H9 (cell line): Measurements from ENCODE around the gene LRRFIP1. TPM values are rescaled to one million over a fixed set of nuclear protein-coding genes. Genes with fewer than 3 reads are reported as not detected.

Source experiments
- DNase-seq: peaks from one replicate; pipeline ENCODE4 v3.0.0-alpha.2; 2017
- H2AFZ ChIP-seq: one replicate; pipeline ENCODE4 v1.6.1; 2013; ENCODE audit warnings: mild to moderate bottlenecking, low read length, control low read depth, moderate library complexity
- H2AK5ac ChIP-seq: 2 replicates; pipeline ENCODE4 v1.6.1; 2013; ENCODE audit warnings: low read length, control low read depth, mixed read lengths; ENCODE audit not compliant: insufficient read length
- H2BK120ac ChIP-seq: one replicate; pipeline ENCODE4 v1.6.1; 2013; ENCODE audit warnings: low read depth, mild to moderate bottlenecking, low read length, control low read depth, inconsistent platforms; ENCODE audit not compliant: poor library complexity, severe bottlenecking
- H2BK12ac ChIP-seq: 2 replicates; pipeline ENCODE4 v1.6.1; 2013; ENCODE audit warnings: low read length, control low read depth, mixed read lengths, low read depth; ENCODE audit not compliant: insufficient read length
- H2BK15ac ChIP-seq: 2 replicates; pipeline ENCODE4 v1.6.1; 2013; ENCODE audit warnings: low read depth, low read length, control low read depth
- H2BK20ac ChIP-seq: one replicate; pipeline ENCODE4 v1.6.1; 2013; ENCODE audit warnings: low read depth, mild to moderate bottlenecking, low read length, control low read depth, inconsistent platforms; ENCODE audit not compliant: poor library complexity, severe bottlenecking
- H2BK5ac ChIP-seq: 2 replicates; pipeline ENCODE4 v1.6.1; 2013; ENCODE audit warnings: low read length, control low read depth, mixed read lengths; ENCODE audit not compliant: insufficient read length
- H3K14ac ChIP-seq: 2 replicates; pipeline ENCODE4 v1.6.1; 2013; ENCODE audit warnings: low read length, control low read depth; ENCODE audit not compliant: insufficient read depth
- H3K18ac ChIP-seq: 2 replicates; pipeline ENCODE4 v1.6.1; 2013; ENCODE audit warnings: low read depth, mild to moderate bottlenecking, mixed read lengths, low read length, control low read depth; ENCODE audit not compliant: insufficient read length
- H3K23ac ChIP-seq: 2 replicates; pipeline ENCODE4 v1.6.1; 2013; ENCODE audit warnings: low read length, control low read depth, mixed read lengths, low read depth; ENCODE audit not compliant: insufficient read length
- H3K23me2 ChIP-seq: 2 replicates; pipeline ENCODE4 v1.6.1; 2013; ENCODE audit warnings: low read depth, mild to moderate bottlenecking, mixed read lengths, low read length, control low read depth; ENCODE audit not compliant: insufficient read length, poor library complexity, severe bottlenecking
- H3K27ac ChIP-seq: 2 replicates; pipeline ENCODE4 v1.5.1; 2013; ENCODE audit warnings: low read length, control low read depth, mixed read lengths, low read depth; ENCODE audit not compliant: insufficient read length
- H3K27me3 ChIP-seq: 2 replicates; pipeline ENCODE4 v1.6.1; 2013; ENCODE audit warnings: low read length, control low read depth, inconsistent platforms; ENCODE audit not compliant: insufficient read depth
- H3K4ac ChIP-seq: 2 replicates; pipeline ENCODE4 v1.6.1; 2013; ENCODE audit warnings: low read depth, mild to moderate bottlenecking, control low read depth, inconsistent platforms, low read length, moderate library complexity
- H3K4me1 ChIP-seq: 2 replicates; pipeline ENCODE4 v1.6.1; 2013; ENCODE audit warnings: low read length, control low read depth, inconsistent platforms; ENCODE audit not compliant: insufficient read depth
- H3K4me2 ChIP-seq: 2 replicates; pipeline ENCODE4 v1.6.1; 2013; ENCODE audit warnings: low read length, control low read depth, mixed read lengths; ENCODE audit not compliant: insufficient read length, insufficient read depth
- H3K56ac ChIP-seq: 2 replicates; pipeline ENCODE4 v1.6.1; 2013; ENCODE audit warnings: low read depth, mild to moderate bottlenecking, mixed read lengths, low read length, control low read depth; ENCODE audit not compliant: insufficient read length
- H3K79me1 ChIP-seq: 2 replicates; pipeline ENCODE4 v1.6.1; 2013; ENCODE audit warnings: low read depth, mild to moderate bottlenecking, moderate library complexity, low read length, control low read depth, inconsistent platforms; ENCODE audit not compliant: insufficient read depth, poor library complexity, severe bottlenecking
- H3K79me2 ChIP-seq: 2 replicates; pipeline ENCODE4 v1.6.1; 2013; ENCODE audit warnings: low read length, control low read depth, inconsistent platforms; ENCODE audit not compliant: insufficient read depth
- H3K9ac ChIP-seq: 2 replicates; pipeline ENCODE4 v1.6.1; 2013; ENCODE audit warnings: low read length, control low read depth, mixed read lengths; ENCODE audit not compliant: insufficient read length; ENCODE audit errors: extremely low read depth
- H3K9me3 ChIP-seq: one replicate; pipeline ENCODE4 v1.6.1; 2013; ENCODE audit warnings: low read depth, low read length, inconsistent platforms; ENCODE audit not compliant: control insufficient read depth
- H3T11ph ChIP-seq: one replicate; pipeline ENCODE4 v1.6.1; 2013; ENCODE audit warnings: mild to moderate bottlenecking, low read length, control low read depth, inconsistent platforms
- H4K20me1 ChIP-seq: one replicate; pipeline ENCODE4 v1.6.1; 2013; ENCODE audit not compliant: control insufficient read depth, insufficient read length, insufficient read depth
- H4K5ac ChIP-seq: 2 replicates; pipeline ENCODE4 v1.6.1; 2013; ENCODE audit warnings: low read depth, mild to moderate bottlenecking, mixed read lengths, low read length, control low read depth; ENCODE audit not compliant: insufficient read length
- H4K8ac ChIP-seq: replicated peaks from 2 replicates; pipeline ENCODE4 v1.6.1; 2013; ENCODE audit warnings: low read length, control low read depth, mixed read lengths, low read depth; ENCODE audit not compliant: insufficient read length
- H4K91ac ChIP-seq: 2 replicates; pipeline ENCODE4 v1.6.1; 2013; ENCODE audit warnings: low read depth, mild to moderate bottlenecking, moderate library complexity, mixed read lengths, low read length, control low read depth; ENCODE audit not compliant: insufficient read length
- H3K27ac Mint-ChIP-seq, 3 experiments: 2 replicates in 2 of 3; 3 replicates in 1 of 3; pipeline ENCODE4 v1.8.0; 2020 to 2021; ENCODE audit warnings: mixed read lengths in 3 of 3, mild to moderate bottlenecking in 1 of 3, moderate library complexity in 1 of 3
- H3K27me3 Mint-ChIP-seq: 2 replicates; pipeline ENCODE4 v1.8.0; 2021; ENCODE audit warnings: low read depth, mild to moderate bottlenecking, moderate library complexity, mixed read lengths
- H3K36me3 Mint-ChIP-seq, 3 experiments: 2 replicates in 2 of 3; 3 replicates in 1 of 3; pipeline ENCODE4 v1.8.0; 2020 to 2021; ENCODE audit warnings: low read depth in 3 of 3, mixed read lengths in 3 of 3; ENCODE audit not compliant: insufficient read depth in 1 of 3
- H3K4me1 Mint-ChIP-seq, 2 experiments: 2 replicates each; pipeline ENCODE4 v1.8.0; 2020; ENCODE audit warnings: mixed read lengths in 2 of 2
- H3K4me3 Mint-ChIP-seq, 2 experiments: 2 replicates in 1 of 2; 3 replicates in 1 of 2; pipeline ENCODE4 v1.8.0; 2020 to 2021; ENCODE audit warnings: mild to moderate bottlenecking in 2 of 2, mixed read lengths in 2 of 2, moderate library complexity in 1 of 2
- H3K9me3 Mint-ChIP-seq, 2 experiments: 2 replicates in 1 of 2; 3 replicates in 1 of 2; pipeline ENCODE4 v1.8.0; 2020; ENCODE audit warnings: mild to moderate bottlenecking in 2 of 2, mixed read lengths in 2 of 2, moderate library complexity in 1 of 2
- WGBS: extraction: QIAGEN DNeasy Blood & Tissue Kit; methylation state at CpG from one replicate; pipeline ENCODE4 v1.1.7; 2013; ENCODE audit warnings: missing lambda C conversion rate, low lambda C conversion rate, mixed read lengths; ENCODE audit not compliant: insufficient read length; ENCODE audit errors: extremely low coverage; 5-methylcytosine and 5-hydroxymethylcytosine counted together
- total RNA-seq: library from RNA; stranded (reverse); gene quantifications from 2 replicates; pipeline ENCODE4 v1.2.1, GENCODE V29; 2021
- TF ChIP-seq, protein P1 (sequence below): fragments of 200-600 bp; sonication (generic); conservative IDR thresholded peaks from 3 replicates; pipeline ENCODE4 v1.8.0; 2021; ENCODE audit warnings: antibody characterized with exemption, mild to moderate bottlenecking

LRRFIP1 gene
- total RNA-seq, 1 experiment from 2014 or later: 38.5 TPM

DNA sequence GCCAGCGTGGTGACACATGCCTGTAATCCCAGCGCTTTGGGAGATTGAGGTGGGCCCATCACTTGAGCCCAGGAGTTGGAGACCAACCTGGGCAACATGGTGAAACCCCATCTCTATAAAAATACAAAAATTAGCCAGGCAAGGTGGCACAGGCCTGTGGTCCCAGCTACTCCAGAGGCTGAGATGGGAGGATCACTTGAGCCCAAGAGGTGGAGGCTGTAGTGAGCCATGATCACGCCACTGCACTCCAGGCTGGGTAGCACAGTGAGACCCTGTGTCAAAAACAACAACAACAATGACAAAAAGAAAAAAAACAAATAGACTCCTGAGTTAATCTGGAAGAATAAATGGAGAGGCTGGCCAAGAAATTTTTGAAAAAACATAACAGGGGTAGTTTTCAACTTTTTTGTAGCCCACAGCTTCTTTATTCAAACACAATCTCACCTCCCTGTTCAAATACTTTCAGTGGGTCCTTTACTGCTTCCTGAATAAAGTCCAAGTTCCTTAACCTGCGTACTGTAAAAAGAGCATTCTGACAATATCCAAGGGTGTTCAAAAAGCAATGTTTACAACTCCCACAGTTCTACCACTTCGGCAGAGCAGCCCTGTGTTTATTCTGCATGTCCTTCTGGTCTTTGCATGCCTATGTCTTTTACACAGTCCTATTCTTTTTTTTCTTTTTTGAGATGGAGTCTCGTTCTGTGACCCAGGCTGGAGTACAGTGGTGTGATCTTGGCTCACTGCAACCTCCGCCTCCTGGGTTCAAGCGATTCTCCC is 53.5 kb downstream of the LRRFIP1 start:
- Histone ChIP-seq H3K79me1 (no peaks in the 10 kb centered on the region), H2AFZ (no peak overlapping the region), H3K9me3 (no peaks in the 10 kb centered on the region), H2BK12ac (no peak overlapping the region), H3K4me1 (no peaks in the 10 kb centered on the region), H3K18ac (no peak overlapping the region), H3K4ac (no peak overlapping the region), H3K23ac (no peak overlapping the region), H3K27ac (no peak overlapping the region), H2BK5ac (no peak overlapping the region), H3K27me3 (no peaks in the 10 kb centered on the region), H2AK5ac (no peak overlapping the region), H4K5ac (no peak overlapping the region), H4K91ac (no peak overlapping the region), H3K9ac (no peak overlapping the region), H2BK20ac (no peak overlapping the region), H3K79me2 (no peaks in the 10 kb centered on the region), H3T11ph (no peak overlapping the region), H3K4me2 (no peak overlapping the region), H4K8ac (no peak overlapping the region), H2BK15ac (no peak overlapping the region), H3K23me2 (no peaks in the 10 kb centered on the region), H2BK120ac (no peak overlapping the region), H3K14ac (no peak overlapping the region), H3K56ac (no peak overlapping the region), H4K20me1 (no peaks in the 10 kb centered on the region)
- WGBS: no CpG with 5 or more reads among the region's 8 CpGs
- peaks cover 7% of the 10 kb centered on the region in 2 experiments for H3K4me1 Mint-ChIP-seq
- H3K36me3 Mint-ChIP-seq: peaks cover 11 to 24% (median 22%) of the 10 kb centered on the region in 3 experiments
- no peaks in the 10 kb centered on the region for H3K27me3 Mint-ChIP-seq
- no peak for DNase-seq
- TF ChIP-seq, protein P1, sequence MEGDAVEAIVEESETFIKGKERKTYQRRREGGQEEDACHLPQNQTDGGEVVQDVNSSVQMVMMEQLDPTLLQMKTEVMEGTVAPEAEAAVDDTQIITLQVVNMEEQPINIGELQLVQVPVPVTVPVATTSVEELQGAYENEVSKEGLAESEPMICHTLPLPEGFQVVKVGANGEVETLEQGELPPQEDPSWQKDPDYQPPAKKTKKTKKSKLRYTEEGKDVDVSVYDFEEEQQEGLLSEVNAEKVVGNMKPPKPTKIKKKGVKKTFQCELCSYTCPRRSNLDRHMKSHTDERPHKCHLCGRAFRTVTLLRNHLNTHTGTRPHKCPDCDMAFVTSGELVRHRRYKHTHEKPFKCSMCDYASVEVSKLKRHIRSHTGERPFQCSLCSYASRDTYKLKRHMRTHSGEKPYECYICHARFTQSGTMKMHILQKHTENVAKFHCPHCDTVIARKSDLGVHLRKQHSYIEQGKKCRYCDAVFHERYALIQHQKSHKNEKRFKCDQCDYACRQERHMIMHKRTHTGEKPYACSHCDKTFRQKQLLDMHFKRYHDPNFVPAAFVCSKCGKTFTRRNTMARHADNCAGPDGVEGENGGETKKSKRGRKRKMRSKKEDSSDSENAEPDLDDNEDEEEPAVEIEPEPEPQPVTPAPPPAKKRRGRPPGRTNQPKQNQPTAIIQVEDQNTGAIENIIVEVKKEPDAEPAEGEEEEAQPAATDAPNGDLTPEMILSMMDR: no peak
- H3K9me3 Mint-ChIP-seq: peaks cover 7 to 11% of the 10 kb centered on the region in 2 experiments; a peak in 4 of 5 replicates
- H3K4me3 Mint-ChIP-seq: no peak overlapping the region
- no peak overlapping the region; a peak in 1 of 7 replicates for H3K27ac Mint-ChIP-seq
